GM12878 (cell line): ENCODE measurements around the gene GDAP2. TPM values are rescaled to one million over a fixed set of nuclear protein-coding genes. Genes with fewer than 3 reads are reported as not detected.
A peak's percentile ranks its signal among the peaks of the same experiment; 100 is the strongest.

Experiments
- ATAC-seq: fragments of 200-7000 bp; cut with Tn5 transposase; 3 replicates; pipeline ENCODE4 v1.9.1; 2020; ENCODE audit warnings: mild to moderate bottlenecking, moderate library complexity
- BruUV-seq: library from RNA; stranded (reverse); fragments of 400-500 nt; replicated peaks from 2 replicates; lab custom pipeline; 2021; lab: Mats Ljungman, UMichigan
- CTCF ChIA-PET: fragments of 300-600 bp; sonication (Branson Sonifier 250); formaldehyde crosslinking; extraction: SDS; loops from one replicate; lab custom pipeline; 2021; ENCODE audit warnings: inconsistent platforms; lab: Yijun Ruan, JAX
- POLR2A ChIA-PET: fragments of 350-600 bp; formaldehyde crosslinking; extraction: SDS; loops from one replicate; lab custom pipeline; 2021; ENCODE audit warnings: inconsistent platforms; lab: Charles Lee
- RAD21 ChIA-PET: fragments of 300-600 bp; sonication (Branson Sonifier 250); formaldehyde crosslinking; loops from one replicate; lab custom pipeline; 2023; ENCODE audit warnings: antibody characterized with exemption; ENCODE audit not compliant: unreplicated experiment; lab: Charles Lee
- SMC1A ChIA-PET: fragments of 300-600 bp; sonication (Branson Sonifier 250); formaldehyde crosslinking; loops from one replicate; lab custom pipeline; 2023; ENCODE audit not compliant: unreplicated experiment, uncharacterized antibody; lab: Charles Lee
- DNase-seq: peaks from one replicate; pipeline ENCODE4 v3.0.0-alpha.2; 2011; ENCODE audit warnings: low read depth, low spot score
- FAIRE-seq: peaks from 3 replicates; lab custom pipeline; 2011; peaks lifted over from hg19 to GRCh38; lab: Jason Lieb, UNC
- H2AFZ ChIP-seq: 2 replicates; pipeline ENCODE4 v1.6.0; 2011; ENCODE audit warnings: low read depth, low read length, control low read depth; ENCODE audit not compliant: control insufficient read depth
- H3K27ac ChIP-seq: 2 replicates; pipeline ENCODE4 v1.5.1; 2011; ENCODE audit warnings: control low read depth; ENCODE audit not compliant: control insufficient read depth, insufficient read depth
- H3K27me3 ChIP-seq, 2 experiments: replicated peaks in 1 of 2; 2 replicates each; pipeline versions ENCODE4 v1.6.0 to v1.6.1; 2011; ENCODE audit warnings: low read length in 1 of 2; ENCODE audit not compliant: control insufficient read depth in 2 of 2, insufficient read depth in 2 of 2
- H3K36me3 ChIP-seq, 2 experiments: 2 replicates each; pipeline ENCODE4 v1.5.1; 2011; ENCODE audit warnings: low read length in 1 of 2; ENCODE audit not compliant: control insufficient read depth in 2 of 2, insufficient read depth in 2 of 2
- H3K4me1 ChIP-seq: 2 replicates; pipeline ENCODE4 v1.6.1; 2011; ENCODE audit warnings: mild to moderate bottlenecking, low read length, moderate library complexity, mixed read lengths; ENCODE audit not compliant: control insufficient read depth, insufficient read depth
- H3K4me2 ChIP-seq: 2 replicates; pipeline ENCODE4 v1.6.0; 2011; ENCODE audit warnings: control low read depth; ENCODE audit not compliant: control insufficient read depth, insufficient read depth
- H3K4me3 ChIP-seq: fragments of 200-600 bp; sonication (generic); 2 replicates; pipeline ENCODE4 v1.5.1; 2016
- H3K79me2 ChIP-seq: 2 replicates; pipeline ENCODE4 v1.6.0; 2011; ENCODE audit warnings: low read length; ENCODE audit not compliant: control insufficient read depth, insufficient read depth
- H3K9ac ChIP-seq: 2 replicates; pipeline ENCODE4 v1.8.0; 2011; ENCODE audit warnings: low read length, control low read depth, mixed read lengths; ENCODE audit not compliant: control insufficient read depth, insufficient read depth
- H3K9me3 ChIP-seq: replicated peaks from 3 replicates; pipeline ENCODE4 v1.5.1; 2011; ENCODE audit warnings: mild to moderate bottlenecking, low read length; ENCODE audit not compliant: control insufficient read depth, insufficient read depth
- H4K20me1 ChIP-seq: 2 replicates; pipeline ENCODE4 v1.6.0; 2011; ENCODE audit not compliant: control insufficient read depth, insufficient read depth
- BHLHE40 ChIP-seq, 2 experiments: fragments of 450-650 bp in 1 of 2; IDR thresholded peaks; 2 replicates each; pipeline ENCODE4 v1.6.1; 2011 to 2017; ENCODE audit warnings: low read depth in 2 of 2, borderline replicate concordance in 1 of 2, improper control_type of control experiment in 1 of 2, low read length in 1 of 2, mild to moderate bottlenecking in 1 of 2
- CBFB ChIP-seq: IDR thresholded peaks from 2 replicates; pipeline ENCODE4 v1.6.1; 2016; ENCODE audit warnings: antibody characterized with exemption, low read depth
- CREM ChIP-seq: IDR thresholded peaks from 2 replicates; pipeline ENCODE4 v1.6.1; 2014; ENCODE audit warnings: antibody characterized with exemption, low read depth
- EGR1 ChIP-seq, 2 experiments: IDR thresholded peaks; 1 replicate in 1 of 2; 2 replicates in 1 of 2; pipeline ENCODE4 v1.6.1; 2011 to 2012; ENCODE audit warnings: low read depth in 2 of 2, low read length in 2 of 2, borderline replicate concordance in 1 of 2, mild to moderate bottlenecking in 1 of 2, moderate library complexity in 1 of 2
- IKZF1 ChIP-seq: fragments of 450-650 bp; conservative IDR thresholded peaks from 2 replicates; pipeline ENCODE4 v1.6.1; 2017; ENCODE audit warnings: antibody characterized with exemption, mild to moderate bottlenecking
- IKZF2 ChIP-seq, 2 experiments: fragments of 450-650 bp; IDR thresholded peaks; 2 replicates each; pipeline ENCODE4 v1.6.1; 2017; ENCODE audit warnings: mild to moderate bottlenecking in 2 of 2, moderate library complexity in 2 of 2
- IRF4 ChIP-seq: IDR thresholded peaks from 2 replicates; pipeline ENCODE4 v1.6.1; 2011; ENCODE audit warnings: low read depth, low read length
- JUNB ChIP-seq: IDR thresholded peaks from 2 replicates; pipeline ENCODE4 v1.6.1; 2016; ENCODE audit warnings: antibody characterized with exemption, mild to moderate bottlenecking
- NBN ChIP-seq: fragments of 450-650 bp; IDR thresholded peaks from 2 replicates; pipeline ENCODE4 v1.6.1; 2016
- NFXL1 ChIP-seq: fragments of 450-650 bp; IDR thresholded peaks from 2 replicates; pipeline ENCODE4 v1.6.1; 2017; ENCODE audit warnings: antibody characterized with exemption, mild to moderate bottlenecking, borderline replicate concordance
- NFYB ChIP-seq: IDR thresholded peaks from 2 replicates; pipeline ENCODE4 v1.6.1; 2011; ENCODE audit warnings: low read depth, mild to moderate bottlenecking, low read length, improper control_type of control experiment, moderate library complexity; ENCODE audit not compliant: insufficient read depth
- RCOR1 ChIP-seq: conservative IDR thresholded peaks from 2 replicates; pipeline ENCODE4 v1.6.1; 2012; ENCODE audit warnings: low read depth, low read length, improper control_type of control experiment
- SIX5 ChIP-seq: IDR thresholded peaks from 2 replicates; pipeline ENCODE4 v1.6.1; 2011; ENCODE audit warnings: mild to moderate bottlenecking, low read depth, low read length, moderate library complexity; ENCODE audit not compliant: severe bottlenecking
- SMC3 ChIP-seq: IDR thresholded peaks from 2 replicates; pipeline ENCODE4 v1.6.1; 2011; ENCODE audit warnings: low read length, improper control_type of control experiment, borderline replicate concordance
- TCF3 ChIP-seq: IDR thresholded peaks from 2 replicates; pipeline ENCODE4 v1.6.1; 2012; ENCODE audit warnings: low read depth, mild to moderate bottlenecking, low read length, borderline replicate concordance; ENCODE audit not compliant: insufficient read depth
- ZNF207 ChIP-seq: fragments of 450-650 bp; IDR thresholded peaks from 2 replicates; pipeline ENCODE4 v1.6.1; 2014; ENCODE audit warnings: antibody characterized with exemption, mild to moderate bottlenecking, borderline replicate concordance
- WGBS: methylation state at CpG from one replicate; pipeline ENCODE4 v1.1.6; 2016; ENCODE audit warnings: low lambda C conversion rate; ENCODE audit not compliant: insufficient replicate concordance, insufficient coverage; ENCODE audit errors: missing lambda C conversion rate; 5-methylcytosine and 5-hydroxymethylcytosine counted together
- in situ Hi-C: fragments of 300-500 bp; cut with MboI; formaldehyde crosslinking; loops from 9 replicates; pipeline ENCODE4 v1.14.3; 2018; ENCODE audit warnings: mixed read lengths
- intact Hi-C: fragments of 100-400 bp; cut with micrococcal nuclease; formaldehyde crosslinking; loops from one replicate; pipeline ENCODE4 v1.14.2; 2022; ENCODE audit not compliant: unreplicated experiment
- polyA plus RNA-seq, 11 experiments: library from polyadenylated mRNA; depleted of rRNA in 4 of 11; unstranded in 6 of 11; stranded (reverse) in 5 of 11; fragments of >200 nt; fragmentation: Nextera tagmentation in 4 of 11; fragmentation: Illumina TruSeq in 1 of 11; extraction: Ambion mirVana in 4 of 11; extraction: Trizol in 1 of 11; gene quantifications; 1 replicate in 1 of 11; 2 replicates in 10 of 11; pipeline versions ENCODE4 v1.2.1 to v1.2.3, GENCODE V29; 2011 to 2016; ENCODE audit warnings: inconsistent platforms in 2 of 11, missing spikeins in 2 of 11, low read depth in 1 of 11
- total RNA-seq, 4 experiments: library from RNA; depleted of rRNA in 3 of 4; stranded (reverse); fragments of >200 nt in 3 of 4; fragmentation: Illumina TruSeq in 1 of 4; extraction: Trizol in 1 of 4; gene quantifications; 2 replicates each; pipeline versions ENCODE4 v1.2.1 to v1.2.3, GENCODE V29; 2013 to 2021
- TF ChIP-seq, protein P1 (sequence below): IDR thresholded peaks from 2 replicates; pipeline ENCODE4 v1.6.1; 2012; ENCODE audit warnings: improper control_type of control experiment, low read depth, low read length; ENCODE audit not compliant: insufficient replicate concordance

The GDAP2 gene
- total and polyA plus RNA-seq, 10 of the 15 experiments (the other 5 are each of a cell fraction or from before 2014, with no cell fraction given), result 2.6 to 19.2 (median 11.4) TPM

DNA sequence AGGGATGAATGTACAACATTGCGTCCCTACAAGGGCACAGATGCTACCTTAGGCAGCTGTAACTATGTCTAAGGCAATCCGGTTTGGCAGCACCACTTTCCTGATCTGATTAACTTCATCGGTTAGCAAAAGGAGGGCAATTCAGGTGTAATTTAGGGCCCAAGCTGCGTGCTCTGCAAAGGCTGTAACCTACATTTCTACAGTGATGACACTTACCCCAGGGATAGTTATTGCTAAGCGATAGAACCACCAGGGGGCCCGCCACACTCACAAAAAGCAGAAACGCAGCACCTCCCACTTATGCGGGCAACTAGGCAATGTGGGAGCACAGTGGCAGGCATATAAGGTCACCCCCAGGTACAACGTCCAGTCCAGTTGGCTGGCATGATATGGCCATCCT lies 113.5 kb downstream of the GDAP2 start:
- RAD21 ChIA-PET, result no interaction called here
- Histone ChIP-seq H3K9ac (no peak overlapping the region), H3K79me2 (no peaks in the 10 kb centered on the region), H3K4me2 (no peak overlapping the region), H3K9me3 (no peaks in the 10 kb centered on the region), H2AFZ (no peak overlapping the region), H3K27me3 (no peaks in the 10 kb centered on the region), H3K4me1 (no peaks in the 10 kb centered on the region), H4K20me1 (no peaks in the 10 kb centered on the region), H3K27ac (no peak overlapping the region), H3K36me3 (no peaks in the 10 kb centered on the region), H3K4me3 (no peak overlapping the region)
- DNase-seq, result no peak
- CTCF ChIA-PET, result interaction anchor here (1.0 to 2.0 kb wide), 2 partner anchors 80 to 281 kb away, joined by 3 to 11 read pairs; no protein-coding TSS in a partner anchor
- in situ Hi-C loops (no loop called here), intact Hi-C loops (loop anchor here (5.0 kb wide), 1 partner anchor 81 kb away; no protein-coding TSS in a partner anchor)
- POLR2A ChIA-PET, result no interaction called here
- ATAC-seq, result 0 out of 3 replicates have a peak, but pooled peaks have one; percentile 27
- 35% methylated on average over 9 of the region's 9 CpGs for WGBS
- TF ChIP-seq CREM (no peak), SMC3 (no peak), CBFB (no peak), IKZF2 (IDR thresholded peaks at IDR 0.05) (no peak), NFYB (no peak), ZNF207 (no peak), IKZF1 (no peak), NBN (no peak), RCOR1 (no peak), JUNB (no peak), NFXL1 (no peak), BHLHE40 (IDR thresholded peaks at IDR 0.05; ENCODE audit: borderline replicate concordance in 1 of 2, low read depth in 2 of 2, low read length in 1 of 2) (no peak), IRF4 (no peak), EGR1 (IDR thresholded peaks at IDR 0.05; ENCODE audit: borderline replicate concordance in 1 of 2, low read depth in 2 of 2, low read length in 2 of 2) (no peak), TCF3 (no peak), SIX5 (no peak)
- TF ChIP-seq, protein P1, sequence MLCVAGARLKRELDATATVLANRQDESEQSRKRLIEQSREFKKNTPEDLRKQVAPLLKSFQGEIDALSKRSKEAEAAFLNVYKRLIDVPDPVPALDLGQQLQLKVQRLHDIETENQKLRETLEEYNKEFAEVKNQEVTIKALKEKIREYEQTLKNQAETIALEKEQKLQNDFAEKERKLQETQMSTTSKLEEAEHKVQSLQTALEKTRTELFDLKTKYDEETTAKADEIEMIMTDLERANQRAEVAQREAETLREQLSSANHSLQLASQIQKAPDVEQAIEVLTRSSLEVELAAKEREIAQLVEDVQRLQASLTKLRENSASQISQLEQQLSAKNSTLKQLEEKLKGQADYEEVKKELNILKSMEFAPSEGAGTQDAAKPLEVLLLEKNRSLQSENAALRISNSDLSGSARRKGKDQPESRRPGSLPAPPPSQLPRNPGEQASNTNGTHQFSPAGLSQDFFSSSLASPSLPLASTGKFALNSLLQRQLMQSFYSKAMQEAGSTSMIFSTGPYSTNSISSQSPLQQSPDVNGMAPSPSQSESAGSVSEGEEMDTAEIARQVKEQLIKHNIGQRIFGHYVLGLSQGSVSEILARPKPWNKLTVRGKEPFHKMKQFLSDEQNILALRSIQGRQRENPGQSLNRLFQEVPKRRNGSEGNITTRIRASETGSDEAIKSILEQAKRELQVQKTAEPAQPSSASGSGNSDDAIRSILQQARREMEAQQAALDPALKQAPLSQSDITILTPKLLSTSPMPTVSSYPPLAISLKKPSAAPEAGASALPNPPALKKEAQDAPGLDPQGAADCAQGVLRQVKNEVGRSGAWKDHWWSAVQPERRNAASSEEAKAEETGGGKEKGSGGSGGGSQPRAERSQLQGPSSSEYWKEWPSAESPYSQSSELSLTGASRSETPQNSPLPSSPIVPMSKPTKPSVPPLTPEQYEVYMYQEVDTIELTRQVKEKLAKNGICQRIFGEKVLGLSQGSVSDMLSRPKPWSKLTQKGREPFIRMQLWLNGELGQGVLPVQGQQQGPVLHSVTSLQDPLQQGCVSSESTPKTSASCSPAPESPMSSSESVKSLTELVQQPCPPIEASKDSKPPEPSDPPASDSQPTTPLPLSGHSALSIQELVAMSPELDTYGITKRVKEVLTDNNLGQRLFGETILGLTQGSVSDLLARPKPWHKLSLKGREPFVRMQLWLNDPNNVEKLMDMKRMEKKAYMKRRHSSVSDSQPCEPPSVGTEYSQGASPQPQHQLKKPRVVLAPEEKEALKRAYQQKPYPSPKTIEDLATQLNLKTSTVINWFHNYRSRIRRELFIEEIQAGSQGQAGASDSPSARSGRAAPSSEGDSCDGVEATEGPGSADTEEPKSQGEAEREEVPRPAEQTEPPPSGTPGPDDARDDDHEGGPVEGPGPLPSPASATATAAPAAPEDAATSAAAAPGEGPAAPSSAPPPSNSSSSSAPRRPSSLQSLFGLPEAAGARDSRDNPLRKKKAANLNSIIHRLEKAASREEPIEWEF, result no peak
- FAIRE-seq, result no peak
- SMC1A ChIA-PET, result interaction anchor here (1.6 kb wide), 1 partner anchor 80 kb away, joined by 6 read pairs; no protein-coding TSS in a partner anchor
- BruUV-seq, result no TSS peak
